Measurements from ENCODE around the gene GYS1.

- TF ChIP-seq CTCF (IDR thresholded peaks at IDR 0.05) (no peak), POLR2A (IDR thresholded peaks at IDR 0.05) (no peak)
These were observed 23.1 kb upstream of the GYS1 start for GRCh38 chr19:49016067-49016839.
